ENCODE data around the gene EIF3D.
"Not testable (repeated sequence)": the region's sequence is repeated elsewhere in the genome, so short reads cannot be mapped to it uniquely, and the experiment has no call there.

Gene EIF3D

GRCh38 chr22:36549033-36549432, 20.1 kb upstream of the EIF3D start:
- DNase-seq (ENCODE audit: low read depth in 2 of 2), result no peak

DNA sequence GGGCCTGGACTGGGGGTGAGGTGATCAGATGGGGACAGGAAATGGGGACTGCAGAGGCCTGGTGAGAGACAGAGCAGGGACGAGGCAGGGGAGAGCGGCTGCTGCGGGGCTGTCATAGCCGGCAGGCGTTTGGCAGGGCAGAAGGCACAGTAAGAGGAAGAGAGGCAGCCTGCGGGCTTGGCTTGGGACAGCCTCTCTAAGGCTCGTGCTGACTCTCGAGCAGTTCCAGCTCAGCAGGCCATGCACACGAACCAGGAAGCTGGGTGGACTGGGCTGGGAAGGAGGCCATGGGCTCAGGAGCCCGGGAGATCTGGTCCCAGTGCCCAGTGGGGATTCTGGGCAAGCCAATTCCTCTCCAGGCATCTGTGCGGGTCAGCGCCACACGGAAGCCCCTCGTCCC, 19.6 kb upstream of the EIF3D start:
- no peak for DNase-seq (ENCODE audit: low read depth in 2 of 2)

DNA sequence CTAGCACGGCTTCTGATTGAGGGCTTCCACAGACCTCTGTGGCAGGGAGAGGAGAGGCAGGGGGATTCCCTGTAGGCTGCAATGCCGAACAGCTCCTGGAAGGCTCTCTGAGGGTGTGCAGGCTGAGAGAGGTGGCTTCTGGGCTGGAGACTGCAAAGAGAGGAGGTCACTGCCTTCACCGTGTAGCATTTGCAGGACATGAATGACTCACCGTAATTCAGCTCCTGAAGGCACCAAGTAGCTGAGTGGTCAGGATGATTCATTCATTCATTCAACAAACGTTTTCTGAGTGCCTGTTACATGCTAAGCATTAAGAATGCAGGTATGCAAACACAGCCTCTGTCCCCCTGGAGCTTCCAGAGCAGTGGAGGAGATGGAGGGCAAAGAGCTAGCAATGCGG, 18.0 kb upstream of the EIF3D start:
- no peak for DNase-seq (ENCODE audit: low read depth in 2 of 2)

DNA sequence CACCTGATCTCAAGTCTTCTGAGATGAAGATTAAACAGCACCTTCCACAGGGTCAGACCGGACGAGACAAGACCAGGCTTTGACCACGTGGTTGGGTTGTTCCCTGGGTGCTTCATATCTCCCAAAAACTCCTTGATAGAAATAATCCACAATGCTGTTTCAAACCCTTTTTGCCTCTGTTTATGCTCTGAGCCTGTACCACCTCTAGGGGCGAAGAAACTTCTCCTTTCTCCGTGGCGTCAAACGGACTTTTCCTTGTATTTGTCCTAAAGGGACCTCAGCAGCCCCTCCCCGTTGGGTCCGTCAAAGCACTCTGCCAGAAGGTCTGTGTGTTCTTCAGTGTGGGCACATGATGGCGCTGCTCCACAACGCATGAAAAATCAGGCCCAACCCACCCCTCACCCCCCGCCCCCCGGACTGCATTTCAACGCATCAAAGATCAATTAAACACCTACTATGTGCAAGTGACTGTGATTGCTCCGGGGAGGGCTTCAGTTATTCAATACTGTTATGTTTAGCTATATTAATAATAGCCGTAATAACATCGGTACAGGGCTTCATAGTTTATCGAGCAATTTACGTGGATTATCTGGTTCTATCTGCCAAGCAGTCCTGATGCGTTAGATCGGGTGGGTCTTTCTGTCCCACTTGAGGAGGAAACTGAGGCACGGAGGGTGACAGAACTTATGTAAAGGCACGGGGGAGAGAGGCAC, 17.3 kb upstream of the EIF3D start:
- DNase-seq (ENCODE audit: low read depth in 2 of 2), result peak in 1 of 2 donors; percentile 15

DNA sequence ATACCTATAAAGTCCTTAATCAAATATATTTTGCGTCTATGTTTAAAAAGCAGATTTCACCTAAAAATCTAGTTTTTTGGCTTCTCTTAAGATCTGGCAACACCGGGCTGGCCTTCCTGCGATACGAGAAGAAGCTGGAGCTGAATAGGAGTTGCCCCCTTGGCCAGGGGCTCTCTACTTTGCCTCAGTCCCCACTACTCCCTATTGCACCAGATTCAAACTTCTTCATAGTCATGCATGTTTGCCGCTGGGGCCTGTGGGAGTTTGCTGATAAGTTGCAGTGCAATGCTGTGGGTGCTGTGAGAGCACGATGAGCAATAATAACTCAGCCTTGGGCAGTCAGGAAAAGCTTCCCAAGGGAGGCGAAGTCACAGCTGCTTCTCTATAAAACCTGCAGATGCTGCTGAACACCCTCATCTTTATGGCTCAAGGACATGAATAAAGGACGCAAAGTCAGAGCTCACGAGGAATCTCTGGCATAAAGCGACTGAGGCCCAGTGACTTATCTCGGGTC, 15.2 kb upstream of the EIF3D start:
- no peak for DNase-seq (ENCODE audit: low read depth in 2 of 2)

DNA sequence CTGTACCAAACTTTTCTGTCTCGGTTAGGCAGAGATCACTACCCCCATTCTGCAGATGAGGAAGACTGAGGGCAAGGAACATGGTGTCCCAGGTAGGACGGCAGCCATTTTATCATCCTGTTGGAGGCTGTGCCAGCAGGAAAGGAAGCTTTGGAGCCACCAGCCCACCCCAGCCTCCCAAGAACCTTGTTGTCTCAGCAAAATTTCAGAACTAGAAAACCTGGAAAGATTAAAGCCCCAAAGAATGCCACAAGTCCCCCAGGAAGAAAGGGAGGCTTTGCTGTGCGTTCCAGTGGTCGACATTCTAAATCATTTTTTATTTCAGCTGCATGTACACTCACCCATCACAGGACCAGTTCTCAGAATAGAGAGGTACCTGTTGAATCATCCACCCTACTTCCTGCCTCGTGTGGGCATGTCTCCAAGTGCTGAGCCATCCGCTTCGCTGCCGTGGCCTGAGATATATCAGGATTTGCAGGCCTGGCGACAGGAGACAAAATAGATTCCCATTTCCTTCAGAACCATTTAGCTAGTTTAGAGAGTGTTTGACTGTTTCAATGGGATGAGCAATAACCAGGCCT, 13.0 kb upstream of the EIF3D start:
- peak; percentile 34 to 48 for DNase-seq (ENCODE audit: low read depth in 2 of 2)

- DNase-seq (ENCODE audit: low read depth in 2 of 2), result no peak
Observed at GRCh38 chr22:36540867-36541642, 12.1 kb upstream of the EIF3D start.

DNA sequence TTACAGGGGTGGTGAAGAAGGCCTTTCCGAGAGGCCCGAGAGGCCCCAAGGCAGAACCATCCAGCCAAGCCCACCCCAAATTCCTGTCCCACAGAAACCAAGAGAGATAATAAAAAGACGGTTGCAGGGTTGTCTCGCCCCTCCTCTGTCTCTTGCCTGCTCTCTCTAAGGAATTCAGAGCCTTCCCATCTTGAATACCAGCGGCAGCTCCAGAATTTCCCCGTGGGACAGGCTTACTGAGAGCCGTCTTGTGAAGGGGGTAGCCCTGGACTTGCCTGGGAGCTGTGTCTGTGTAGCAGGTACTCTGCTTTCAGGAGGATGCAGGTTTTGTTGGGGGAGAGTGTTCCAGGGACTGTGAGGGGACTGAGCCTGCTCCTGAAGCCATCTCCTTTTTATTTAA, 9.6 kb upstream of the EIF3D start:
- no peak for DNase-seq (ENCODE audit: low read depth in 2 of 2)

DNA sequence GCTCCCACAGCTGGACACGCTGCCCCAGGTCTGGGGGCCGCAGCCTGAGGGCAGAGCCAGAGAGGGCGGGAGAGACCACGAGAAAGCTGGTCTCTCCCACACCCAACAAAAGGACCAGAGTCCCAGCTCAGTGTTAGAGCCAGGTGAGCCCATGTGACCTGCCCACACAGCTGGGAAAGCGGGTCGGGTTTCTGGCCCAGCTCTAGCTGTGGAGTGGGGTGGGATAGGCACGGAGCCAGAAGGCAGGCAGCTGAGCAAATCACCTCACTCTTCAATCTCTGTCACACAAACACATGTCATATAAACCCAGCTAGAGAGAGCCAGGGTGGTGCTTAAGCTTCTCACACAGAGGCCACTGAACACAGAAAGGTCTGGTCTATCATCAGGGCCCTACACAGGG, 7.8 kb upstream of the EIF3D start:
- DNase-seq (ENCODE audit: low read depth in 2 of 2), result no peak

DNA sequence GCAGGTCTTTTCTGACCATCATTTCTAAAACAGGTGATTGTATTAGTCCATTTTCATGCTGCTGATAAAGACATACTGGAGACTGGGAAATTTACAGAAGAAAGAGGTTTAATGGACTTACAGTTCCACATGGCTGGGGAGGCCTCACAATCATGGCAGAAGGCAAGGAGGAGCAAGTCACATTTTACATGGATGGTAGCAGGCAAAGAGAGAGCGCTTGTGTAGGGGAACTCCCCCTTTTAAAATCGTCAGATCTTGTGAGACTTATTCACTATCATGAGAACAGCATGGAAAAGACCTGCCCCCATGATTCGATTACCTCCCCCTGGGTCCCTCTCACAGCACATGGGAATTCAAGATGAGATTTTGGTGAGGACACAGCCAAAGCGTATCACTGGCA, 4.4 kb upstream of the EIF3D start:
- DNase-seq (ENCODE audit: low read depth in 2 of 2), result not testable (repeated sequence)

- no peak for DNase-seq (ENCODE audit: low read depth in 2 of 2)
Observed at GRCh38 chr22:36532466-36532865, 3.5 kb upstream of the EIF3D start.

DNA sequence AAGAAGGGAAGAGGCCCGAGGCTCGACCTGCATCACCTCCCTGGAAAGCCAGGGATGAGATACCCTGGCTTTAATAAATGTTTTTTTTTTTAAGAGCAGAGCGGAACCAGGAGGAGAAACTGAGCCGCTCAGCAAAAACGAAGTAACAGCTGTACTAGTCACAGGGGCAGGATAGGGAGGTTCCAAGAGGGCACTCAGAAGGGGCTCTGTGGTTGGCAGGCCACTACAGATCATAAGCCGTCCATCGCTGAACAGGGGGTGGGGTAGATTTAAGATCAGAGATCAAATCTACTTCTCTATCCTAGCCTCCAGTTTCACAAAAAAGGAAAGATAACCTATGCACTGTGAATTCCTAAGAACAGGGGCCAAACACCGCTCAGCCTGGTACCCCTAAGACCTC, 625 bp downstream of the EIF3D start:
- no peak for DNase-seq (ENCODE audit: low read depth in 2 of 2)

DNA sequence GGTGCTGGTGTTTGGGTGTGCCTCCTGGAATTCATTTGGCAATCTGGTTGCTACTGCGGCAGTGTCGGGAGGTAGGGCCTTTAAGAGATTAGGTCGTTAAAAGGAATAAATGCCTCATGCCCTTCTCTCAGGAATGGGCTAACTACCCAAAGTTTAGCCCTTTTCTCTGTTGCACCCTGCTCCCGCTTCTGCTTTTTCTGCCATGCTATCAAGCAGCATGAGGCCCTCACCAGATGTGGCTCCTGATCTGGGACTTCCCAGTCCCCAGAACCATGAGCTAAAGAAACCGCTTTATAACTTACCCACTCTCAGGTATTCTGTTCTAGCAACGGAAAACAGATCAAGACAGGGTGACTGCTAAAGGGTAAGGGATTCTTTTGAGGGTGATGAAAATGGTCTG, 6.3 kb downstream of the EIF3D start:
- DNase-seq (ENCODE audit: low read depth in 2 of 2), result no peak

DNA sequence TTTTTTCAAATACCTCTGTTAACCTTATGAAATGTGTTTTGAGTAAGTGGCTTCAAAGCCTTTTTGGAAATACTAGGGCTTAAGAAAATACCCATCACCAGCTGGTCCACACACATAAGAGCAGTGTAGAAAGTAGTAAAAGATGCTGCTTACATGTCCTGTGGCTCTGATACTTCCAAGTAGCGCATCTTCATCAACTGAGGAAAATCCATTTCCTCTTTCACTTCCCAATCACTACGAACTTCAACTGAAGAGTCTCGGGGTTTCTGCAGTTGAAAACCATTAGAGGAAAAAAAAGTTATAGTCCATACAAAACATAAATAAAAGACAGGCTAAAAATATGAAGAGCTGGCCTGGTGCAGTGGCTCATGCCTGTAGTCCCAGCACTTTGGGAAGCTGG, 8.5 kb downstream of the EIF3D start:
- no peak for DNase-seq (ENCODE audit: low read depth in 2 of 2)

DNA sequence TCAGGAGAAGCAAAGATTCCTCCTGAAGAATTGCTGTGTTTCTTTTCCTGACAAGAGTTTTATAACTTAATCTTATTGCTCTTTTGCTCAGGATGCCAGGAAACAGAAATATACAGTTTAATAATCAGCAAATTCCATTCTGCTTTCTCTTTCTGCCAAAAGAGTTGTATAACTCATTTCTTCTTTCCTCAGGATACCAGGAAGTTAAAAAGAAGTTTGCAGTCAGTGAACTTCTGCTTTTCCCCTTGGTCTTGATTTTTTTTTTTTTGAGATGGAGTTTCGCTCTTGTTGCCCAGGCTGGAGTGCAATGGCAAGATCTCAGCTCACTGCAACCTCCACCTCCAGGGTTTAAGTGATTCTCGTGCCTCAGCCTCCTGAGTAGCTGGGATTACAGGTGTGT, 9.1 kb downstream of the EIF3D start:
- DNase-seq (ENCODE audit: low read depth in 2 of 2), result not testable (repeated sequence)

- DNase-seq (ENCODE audit: low read depth in 2 of 2), result no peak
Observed at GRCh38 chr22:36514766-36515165, 14.2 kb downstream of the EIF3D start.

GRCh38 chr22:36512991-36513390, 16.0 kb downstream of the EIF3D start:
- no peak for DNase-seq (ENCODE audit: low read depth in 2 of 2)

DNA sequence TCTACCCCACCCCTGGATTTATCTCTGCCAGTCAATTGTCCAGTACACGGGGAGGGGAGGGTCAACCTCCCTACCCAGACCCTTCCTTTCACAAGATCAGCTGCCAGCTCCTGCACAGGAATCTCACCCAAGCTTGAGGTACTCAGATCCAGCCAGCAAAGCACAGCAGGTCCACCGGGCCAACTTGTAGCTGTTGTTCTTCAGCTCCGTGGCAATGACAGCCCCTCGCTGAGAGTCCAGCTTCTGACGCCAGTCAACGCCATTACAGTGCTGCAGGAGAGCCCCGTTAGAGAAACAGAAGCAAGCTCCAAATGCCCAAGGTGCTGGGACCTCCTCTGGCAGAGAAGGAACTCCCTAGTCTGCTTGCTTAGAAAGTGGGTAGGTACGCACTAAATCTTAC, 16.6 kb downstream of the EIF3D start:
- no peak for DNase-seq (ENCODE audit: low read depth in 2 of 2)

GRCh38 chr22:36510966-36511881, 17.7 kb downstream of the EIF3D start:
- peak in 1 of 2 donors; percentile 12 for DNase-seq (ENCODE audit: low read depth in 2 of 2)

- DNase-seq (ENCODE audit: low read depth in 2 of 2), result no peak
Observed at GRCh38 chr22:36510384-36510783, 18.6 kb downstream of the EIF3D start.

GRCh38 chr22:36507518-36508010, 21.4 kb downstream of the EIF3D start:
- DNase-seq (ENCODE audit: low read depth in 2 of 2), result no peak
